HL-60 (cell line): ENCODE results near the gene TMEM108.

Source experiments
- DNase-seq, 2 experiments: peaks; one replicate each; pipeline ENCODE4 v3.0.0-alpha.2; 2010 to 2020; ENCODE audit warnings: low read depth in 1 of 2, low spot score in 1 of 2
- H3K27ac ChIP-seq: fragments of 250-450 bp; sonication (Bioruptor Pico); replicated peaks from 2 replicates; pipeline ENCODE4 v1.5.1; 2020; ENCODE audit warnings: mild to moderate bottlenecking, moderate library complexity
- H3K27me3 ChIP-seq: fragments of 250-450 bp; sonication (Bioruptor Pico); 2 replicates; pipeline ENCODE4 v1.5.1; 2021; ENCODE audit warnings: mild to moderate bottlenecking, moderate library complexity; ENCODE audit not compliant: insufficient read depth, poor library complexity, severe bottlenecking
- H3K4me3 ChIP-seq: replicated peaks from 2 replicates; pipeline ENCODE4 v1.5.1; 2011; ENCODE audit warnings: mild to moderate bottlenecking, control low read depth, low read length; ENCODE audit not compliant: insufficient read depth
- GABPA ChIP-seq: IDR thresholded peaks from 2 replicates; pipeline ENCODE4 v1.6.1; 2012; ENCODE audit warnings: low read depth
- POLR2AphosphoS5 ChIP-seq: IDR thresholded peaks from 2 replicates; pipeline ENCODE4 v1.6.1; 2012; ENCODE audit warnings: low read depth
- SPI1 ChIP-seq: IDR thresholded peaks from 2 replicates; pipeline ENCODE4 v1.6.1; 2012; ENCODE audit warnings: low read depth, mild to moderate bottlenecking, borderline replicate concordance
- TF ChIP-seq, protein P1 (sequence below): IDR thresholded peaks from 2 replicates; pipeline ENCODE4 v1.6.1; 2012; ENCODE audit warnings: low read depth; ENCODE audit not compliant: insufficient replicate concordance
- TF ChIP-seq, protein P2 (sequence below): IDR thresholded peaks from one replicate; pipeline ENCODE4 v1.5.1; 2011; ENCODE audit warnings: low read length, control low read depth, inconsistent platforms; ENCODE audit not compliant: insufficient read depth

The TMEM108 gene

DNA sequence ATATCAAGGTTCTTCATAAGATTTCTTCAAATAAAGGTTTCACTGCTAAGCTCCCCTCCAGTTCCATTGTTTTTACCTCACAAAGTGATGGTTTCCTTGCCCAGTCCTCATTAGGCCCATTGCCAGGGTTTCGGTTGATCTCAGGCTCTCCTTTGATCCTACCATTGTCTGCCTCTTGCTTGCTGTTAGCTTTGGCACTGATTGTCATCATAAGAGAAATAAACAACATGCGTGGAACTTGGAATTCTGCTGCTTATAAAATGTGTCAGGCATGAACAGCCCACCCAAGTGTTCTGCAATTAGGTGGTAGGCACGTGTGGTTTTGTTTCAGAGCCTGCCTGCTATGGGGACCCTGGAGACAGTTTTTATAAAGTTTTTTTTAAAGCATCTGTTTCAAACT is 254.1 kb downstream of the TMEM108 start:
- no peak overlapping the region for H3K4me3 ChIP-seq
- DNase-seq: no peak

DNA sequence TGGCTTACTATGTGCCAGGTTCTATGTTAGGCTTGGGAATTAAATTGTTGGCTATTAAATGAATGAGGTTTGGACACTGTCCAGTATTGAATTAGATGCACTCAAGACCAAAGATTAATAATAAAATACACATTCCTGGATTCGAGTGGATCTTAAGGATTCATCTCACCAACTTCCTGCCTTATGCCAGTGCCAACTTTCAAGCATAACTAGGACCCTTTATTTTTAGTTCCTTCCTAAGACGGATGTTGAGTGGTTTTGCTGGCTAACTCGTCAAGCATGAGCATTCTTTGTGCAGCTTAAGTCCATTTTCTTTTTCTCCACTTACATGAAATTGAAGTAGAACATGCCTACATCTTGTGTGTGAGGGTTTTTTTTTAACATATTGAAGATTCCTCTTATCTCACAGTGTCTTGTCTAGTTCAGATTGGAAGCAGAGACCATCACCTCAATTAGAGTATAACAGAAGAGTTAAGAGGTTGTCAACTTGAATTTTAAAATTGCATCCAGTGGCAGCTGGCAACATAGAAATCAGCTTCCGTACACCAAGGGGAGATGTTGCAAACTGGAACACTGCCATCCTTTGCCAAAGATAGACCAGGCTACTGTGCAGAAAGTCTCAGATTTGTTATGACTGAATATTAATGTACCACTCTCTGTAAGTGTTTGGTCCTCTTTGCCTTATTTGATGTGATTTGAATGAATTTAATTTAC is 255.4 kb downstream of the TMEM108 start:
- no peak for DNase-seq
- Histone ChIP-seq H3K4me3 (no peak overlapping the region), H3K27ac (no peak overlapping the region), H3K27me3 (peaks cover 5% of the 10 kb centered on the region)
- TF ChIP-seq POLR2AphosphoS5: no peak
- TF ChIP-seq SPI1: no peak
- TF ChIP-seq, protein P1, sequence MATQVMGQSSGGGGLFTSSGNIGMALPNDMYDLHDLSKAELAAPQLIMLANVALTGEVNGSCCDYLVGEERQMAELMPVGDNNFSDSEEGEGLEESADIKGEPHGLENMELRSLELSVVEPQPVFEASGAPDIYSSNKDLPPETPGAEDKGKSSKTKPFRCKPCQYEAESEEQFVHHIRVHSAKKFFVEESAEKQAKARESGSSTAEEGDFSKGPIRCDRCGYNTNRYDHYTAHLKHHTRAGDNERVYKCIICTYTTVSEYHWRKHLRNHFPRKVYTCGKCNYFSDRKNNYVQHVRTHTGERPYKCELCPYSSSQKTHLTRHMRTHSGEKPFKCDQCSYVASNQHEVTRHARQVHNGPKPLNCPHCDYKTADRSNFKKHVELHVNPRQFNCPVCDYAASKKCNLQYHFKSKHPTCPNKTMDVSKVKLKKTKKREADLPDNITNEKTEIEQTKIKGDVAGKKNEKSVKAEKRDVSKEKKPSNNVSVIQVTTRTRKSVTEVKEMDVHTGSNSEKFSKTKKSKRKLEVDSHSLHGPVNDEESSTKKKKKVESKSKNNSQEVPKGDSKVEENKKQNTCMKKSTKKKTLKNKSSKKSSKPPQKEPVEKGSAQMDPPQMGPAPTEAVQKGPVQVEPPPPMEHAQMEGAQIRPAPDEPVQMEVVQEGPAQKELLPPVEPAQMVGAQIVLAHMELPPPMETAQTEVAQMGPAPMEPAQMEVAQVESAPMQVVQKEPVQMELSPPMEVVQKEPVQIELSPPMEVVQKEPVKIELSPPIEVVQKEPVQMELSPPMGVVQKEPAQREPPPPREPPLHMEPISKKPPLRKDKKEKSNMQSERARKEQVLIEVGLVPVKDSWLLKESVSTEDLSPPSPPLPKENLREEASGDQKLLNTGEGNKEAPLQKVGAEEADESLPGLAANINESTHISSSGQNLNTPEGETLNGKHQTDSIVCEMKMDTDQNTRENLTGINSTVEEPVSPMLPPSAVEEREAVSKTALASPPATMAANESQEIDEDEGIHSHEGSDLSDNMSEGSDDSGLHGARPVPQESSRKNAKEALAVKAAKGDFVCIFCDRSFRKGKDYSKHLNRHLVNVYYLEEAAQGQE: no peak
- TF ChIP-seq, protein P2, sequence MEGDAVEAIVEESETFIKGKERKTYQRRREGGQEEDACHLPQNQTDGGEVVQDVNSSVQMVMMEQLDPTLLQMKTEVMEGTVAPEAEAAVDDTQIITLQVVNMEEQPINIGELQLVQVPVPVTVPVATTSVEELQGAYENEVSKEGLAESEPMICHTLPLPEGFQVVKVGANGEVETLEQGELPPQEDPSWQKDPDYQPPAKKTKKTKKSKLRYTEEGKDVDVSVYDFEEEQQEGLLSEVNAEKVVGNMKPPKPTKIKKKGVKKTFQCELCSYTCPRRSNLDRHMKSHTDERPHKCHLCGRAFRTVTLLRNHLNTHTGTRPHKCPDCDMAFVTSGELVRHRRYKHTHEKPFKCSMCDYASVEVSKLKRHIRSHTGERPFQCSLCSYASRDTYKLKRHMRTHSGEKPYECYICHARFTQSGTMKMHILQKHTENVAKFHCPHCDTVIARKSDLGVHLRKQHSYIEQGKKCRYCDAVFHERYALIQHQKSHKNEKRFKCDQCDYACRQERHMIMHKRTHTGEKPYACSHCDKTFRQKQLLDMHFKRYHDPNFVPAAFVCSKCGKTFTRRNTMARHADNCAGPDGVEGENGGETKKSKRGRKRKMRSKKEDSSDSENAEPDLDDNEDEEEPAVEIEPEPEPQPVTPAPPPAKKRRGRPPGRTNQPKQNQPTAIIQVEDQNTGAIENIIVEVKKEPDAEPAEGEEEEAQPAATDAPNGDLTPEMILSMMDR: no peak
- TF ChIP-seq GABPA: no peak

More for the DNA sequence above, 254.1 kb downstream of the TMEM108 start:
- TF ChIP-seq, protein P1: no peak
- TF ChIP-seq GABPA (no peak), SPI1 (no peak), POLR2AphosphoS5 (no peak)
- TF ChIP-seq, protein P2: no peak
- Histone ChIP-seq H3K27me3 (peaks cover 5% of the 10 kb centered on the region), H3K27ac (no peak overlapping the region)

DNA sequence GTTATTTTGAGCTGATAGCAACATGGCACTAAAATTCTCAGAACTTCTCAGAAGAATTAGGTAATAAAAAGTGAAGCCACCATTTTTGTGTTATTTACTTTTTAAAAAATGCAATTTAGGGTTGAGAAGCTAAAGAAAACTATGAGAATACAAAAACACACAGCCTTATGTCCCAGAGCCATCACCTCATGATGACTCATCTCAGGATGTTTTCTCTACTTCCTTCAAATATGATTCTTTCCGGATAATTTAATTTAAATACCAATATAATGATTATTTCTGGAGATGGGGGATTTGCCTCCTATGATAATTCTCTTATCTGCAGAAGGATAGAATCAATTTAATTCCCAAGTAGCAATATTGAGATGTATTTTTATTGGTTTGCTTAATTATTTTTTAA is 256.1 kb downstream of the TMEM108 start:
- no peak for TF ChIP-seq POLR2AphosphoS5
- TF ChIP-seq, protein P1: no peak
- TF ChIP-seq, protein P2: no peak
- TF ChIP-seq SPI1: no peak
- TF ChIP-seq GABPA: no peak
- Histone ChIP-seq H3K4me3 (no peak overlapping the region), H3K27ac (no peak overlapping the region), H3K27me3 (peaks cover 5% of the 10 kb centered on the region)
- DNase-seq: no peak
